Activated naive CD8-positive, alpha-beta T cell (primary cell): ENCODE results near the gene POLR2H.

Experiments used
- H3K27ac Mint-ChIP-seq: one replicate; pipeline ENCODE4 v1.8.0; 2021; ENCODE audit warnings: mixed read lengths
- H3K27me3 Mint-ChIP-seq: one replicate; pipeline ENCODE4 v1.8.0; 2021; ENCODE audit warnings: mixed read lengths
- H3K36me3 Mint-ChIP-seq: one replicate; pipeline ENCODE4 v1.8.0; 2021; ENCODE audit warnings: mixed read lengths
- H3K4me1 Mint-ChIP-seq: one replicate; pipeline ENCODE4 v1.8.0; 2021; ENCODE audit warnings: low read depth, mixed read lengths
- H3K4me3 Mint-ChIP-seq: one replicate; pipeline ENCODE4 v1.8.0; 2021; ENCODE audit warnings: mild to moderate bottlenecking, mixed read lengths
- H3K9me3 Mint-ChIP-seq: one replicate; pipeline ENCODE4 v1.8.0; 2021; ENCODE audit warnings: low read depth, mixed read lengths

Gene POLR2H

GRCh38 chr3:184361532-184361931 is at the start of gene POLR2H, which contains the start of gene CLCN2:
Gene POLR2H (plus strand): TSS chr3:184361710. CDS start chr3:184363493, 1,783 bp downstream.
Gene CLCN2 (minus strand): TSS chr3:184361605. CDS start chr3:184361479, 126 bp downstream.
- peak within 1 kb of the TSS; percentile 99 for H3K4me3 Mint-ChIP-seq
- peak within 1 kb of the TSS; percentile 92 for H3K27ac Mint-ChIP-seq
- H3K4me1 Mint-ChIP-seq, result peaks cover 27% of the 10 kb centered on the region
- H3K9me3 Mint-ChIP-seq, result no peaks in the 10 kb centered on the region
- H3K27me3 Mint-ChIP-seq, result no peaks in the 10 kb centered on the region
- H3K36me3 Mint-ChIP-seq, result peaks cover 10% of the 10 kb centered on the region

GRCh38 chr3:184314363-184314699 is 47.2 kb upstream of the POLR2H start, which contains the start of gene EIF4G1:
Gene EIF4G1 (plus strand): TSS chr3:184314606. CDS start chr3:184315797, 1,191 bp downstream.
- peak within 1 kb of the TSS; percentile 88 for H3K4me3 Mint-ChIP-seq
- H3K36me3 Mint-ChIP-seq, result peaks cover 14% of the 10 kb centered on the region
- peaks cover 26% of the 10 kb centered on the region for H3K4me1 Mint-ChIP-seq
- H3K27ac Mint-ChIP-seq, result peak within 1 kb of the TSS; percentile 90
- H3K27me3 Mint-ChIP-seq, result no peaks in the 10 kb centered on the region
- no peaks in the 10 kb centered on the region for H3K9me3 Mint-ChIP-seq

GRCh38 chr3:184314700-184315542 is 46.6 kb upstream of the POLR2H start:
- H3K36me3 Mint-ChIP-seq, result peaks cover 12% of the 10 kb centered on the region
- peaks cover 30% of the 10 kb centered on the region for H3K4me1 Mint-ChIP-seq
- H3K4me3 Mint-ChIP-seq, result peak overlapping the region; percentile 88
- no peaks in the 10 kb centered on the region for H3K9me3 Mint-ChIP-seq
- no peaks in the 10 kb centered on the region for H3K27me3 Mint-ChIP-seq
- peak overlapping the region; percentile 90 for H3K27ac Mint-ChIP-seq

GRCh38 chr3:184315543-184315867 is 46.0 kb upstream of the POLR2H start:
- Mint-ChIP-seq H3K9me3 (no peaks in the 10 kb centered on the region), H3K4me3 (peak overlapping the region; percentile 88), H3K36me3 (peaks cover 12% of the 10 kb centered on the region), H3K27ac (peak overlapping the region; percentile 90), H3K27me3 (no peaks in the 10 kb centered on the region), H3K4me1 (peaks cover 30% of the 10 kb centered on the region)

GRCh38 chr3:184315871-184316661 is 45.4 kb upstream of the POLR2H start:
- peaks cover 30% of the 10 kb centered on the region for H3K4me1 Mint-ChIP-seq
- no peaks in the 10 kb centered on the region for H3K27me3 Mint-ChIP-seq
- no peaks in the 10 kb centered on the region for H3K9me3 Mint-ChIP-seq
- H3K4me3 Mint-ChIP-seq, result peak overlapping the region; percentile 88
- peak overlapping the region; percentile 90 for H3K27ac Mint-ChIP-seq
- peaks cover 12% of the 10 kb centered on the region for H3K36me3 Mint-ChIP-seq

GRCh38 chr3:184316792-184317191 is 44.7 kb upstream of the POLR2H start:
- H3K36me3 Mint-ChIP-seq, result peaks cover 12% of the 10 kb centered on the region
- H3K27ac Mint-ChIP-seq, result peak overlapping the region; percentile 90
- H3K27me3 Mint-ChIP-seq, result no peaks in the 10 kb centered on the region
- peaks cover 30% of the 10 kb centered on the region for H3K4me1 Mint-ChIP-seq
- peak overlapping the region; percentile 88 for H3K4me3 Mint-ChIP-seq
- no peaks in the 10 kb centered on the region for H3K9me3 Mint-ChIP-seq

GRCh38 chr3:184317201-184317600 is 44.3 kb upstream of the POLR2H start:
- H3K36me3 Mint-ChIP-seq, result peaks cover 12% of the 10 kb centered on the region
- H3K9me3 Mint-ChIP-seq, result no peaks in the 10 kb centered on the region
- H3K4me3 Mint-ChIP-seq, result peak overlapping the region; percentile 88
- H3K27ac Mint-ChIP-seq, result peak overlapping the region; percentile 90
- peaks cover 30% of the 10 kb centered on the region for H3K4me1 Mint-ChIP-seq
- H3K27me3 Mint-ChIP-seq, result no peaks in the 10 kb centered on the region

GRCh38 chr3:184320104-184320445 is 41.4 kb upstream of the POLR2H start:
- Mint-ChIP-seq H3K4me3 (no peak overlapping the region), H3K27me3 (no peaks in the 10 kb centered on the region), H3K9me3 (no peaks in the 10 kb centered on the region), H3K4me1 (peaks cover 35% of the 10 kb centered on the region), H3K36me3 (peaks cover 16% of the 10 kb centered on the region), H3K27ac (no peak overlapping the region)

GRCh38 chr3:184321666-184322065 is 39.8 kb upstream of the POLR2H start:
- H3K27me3 Mint-ChIP-seq, result no peaks in the 10 kb centered on the region
- peaks cover 13% of the 10 kb centered on the region for H3K36me3 Mint-ChIP-seq
- peak overlapping the region; percentile 41 for H3K27ac Mint-ChIP-seq
- no peak overlapping the region for H3K4me3 Mint-ChIP-seq
- no peaks in the 10 kb centered on the region for H3K9me3 Mint-ChIP-seq
- H3K4me1 Mint-ChIP-seq, result peaks cover 39% of the 10 kb centered on the region

- Mint-ChIP-seq H3K27me3 (no peaks in the 10 kb centered on the region), H3K4me3 (no peak overlapping the region), H3K36me3 (peaks cover 9% of the 10 kb centered on the region), H3K27ac (peak overlapping the region; percentile 11), H3K9me3 (no peaks in the 10 kb centered on the region), H3K4me1 (peaks cover 27% of the 10 kb centered on the region)
Observed at GRCh38 chr3:184322731-184323487, 38.6 kb upstream of the POLR2H start.

- peak overlapping the region; percentile 11 for H3K27ac Mint-ChIP-seq
- peaks cover 24% of the 10 kb centered on the region for H3K4me1 Mint-ChIP-seq
- no peaks in the 10 kb centered on the region for H3K27me3 Mint-ChIP-seq
- no peaks in the 10 kb centered on the region for H3K9me3 Mint-ChIP-seq
- H3K4me3 Mint-ChIP-seq, result no peak overlapping the region
- peaks cover 12% of the 10 kb centered on the region for H3K36me3 Mint-ChIP-seq
Observed at GRCh38 chr3:184323696-184324095, 37.8 kb upstream of the POLR2H start.

GRCh38 chr3:184325269-184325668 is 36.2 kb upstream of the POLR2H start:
- H3K4me1 Mint-ChIP-seq, result peaks cover 16% of the 10 kb centered on the region
- peaks cover 13% of the 10 kb centered on the region for H3K36me3 Mint-ChIP-seq
- no peak overlapping the region for H3K4me3 Mint-ChIP-seq
- no peaks in the 10 kb centered on the region for H3K9me3 Mint-ChIP-seq
- no peaks in the 10 kb centered on the region for H3K27me3 Mint-ChIP-seq
- H3K27ac Mint-ChIP-seq, result peak overlapping the region; percentile 70

- Mint-ChIP-seq H3K4me3 (no peak overlapping the region), H3K36me3 (peaks cover 13% of the 10 kb centered on the region), H3K9me3 (no peaks in the 10 kb centered on the region), H3K27ac (peak overlapping the region; percentile 73), H3K4me1 (peaks cover 16% of the 10 kb centered on the region), H3K27me3 (no peaks in the 10 kb centered on the region)
Observed at GRCh38 chr3:184325715-184326369, 35.7 kb upstream of the POLR2H start.

- Mint-ChIP-seq H3K27ac (peak overlapping the region; percentile 72), H3K4me1 (peaks cover 18% of the 10 kb centered on the region), H3K9me3 (no peaks in the 10 kb centered on the region), H3K36me3 (peaks cover 13% of the 10 kb centered on the region), H3K4me3 (no peak overlapping the region), H3K27me3 (no peaks in the 10 kb centered on the region)
Observed at GRCh38 chr3:184327171-184327570, 34.3 kb upstream of the POLR2H start.
